Medulla oblongata (tissue), 1 donor: ENCODE measurements around the gene TRPC5OS.
A peak's percentile ranks its signal among the peaks of the same experiment; 100 is the strongest.

Source experiments
- DNase-seq: peaks from one replicate; pipeline ENCODE4 v3.0.0-alpha.2; 2015; ENCODE audit errors: extremely low spot score

The TRPC5OS gene

DNA sequence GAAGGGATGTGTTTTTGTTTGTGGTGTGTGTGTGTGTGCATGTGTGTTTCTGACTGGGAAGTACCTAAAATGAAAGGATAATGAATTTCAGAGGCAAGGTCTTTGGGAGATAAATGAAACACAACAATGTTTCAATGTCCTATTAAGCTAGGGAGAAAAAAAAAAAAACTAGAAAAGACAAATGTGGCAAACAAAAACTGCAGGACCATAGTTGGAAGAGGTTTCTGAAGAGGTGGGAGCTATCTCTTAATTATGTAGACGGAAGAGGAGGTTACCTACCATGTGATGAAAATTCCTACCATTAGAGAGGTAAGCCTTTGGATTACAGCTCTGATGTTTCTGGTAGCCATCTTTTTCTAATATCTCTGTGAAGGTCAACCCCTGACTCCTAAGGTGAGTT is at the start of gene TRPC5OS:
TSS of gene TRPC5OS (plus strand) at position 301 of the 400 bp plus-strand sequence. CDS start 25,669 bp downstream, outside the sequence.
- no peak for DNase-seq

DNA sequence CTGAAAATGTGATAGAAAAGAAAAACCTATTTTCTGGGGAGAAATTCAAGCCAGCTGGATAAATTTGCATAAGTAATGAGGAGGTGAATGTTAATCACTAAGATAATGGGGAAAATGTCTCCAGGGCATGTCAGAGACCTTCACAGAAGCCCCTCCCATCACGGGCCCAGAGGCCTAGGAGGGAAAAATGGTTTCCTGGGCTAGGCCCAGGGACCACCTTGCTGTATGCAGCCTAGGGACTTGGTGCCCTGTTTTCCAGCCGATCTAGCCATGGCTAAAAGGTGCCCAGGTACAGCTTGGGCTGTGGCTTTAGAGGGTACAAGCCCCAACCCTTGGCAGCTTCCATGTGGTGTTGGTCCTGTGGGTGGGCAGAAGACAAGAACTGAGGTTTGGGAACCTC is 46.6 kb upstream of the TRPC5OS start:
- DNase-seq: no peak

DNA sequence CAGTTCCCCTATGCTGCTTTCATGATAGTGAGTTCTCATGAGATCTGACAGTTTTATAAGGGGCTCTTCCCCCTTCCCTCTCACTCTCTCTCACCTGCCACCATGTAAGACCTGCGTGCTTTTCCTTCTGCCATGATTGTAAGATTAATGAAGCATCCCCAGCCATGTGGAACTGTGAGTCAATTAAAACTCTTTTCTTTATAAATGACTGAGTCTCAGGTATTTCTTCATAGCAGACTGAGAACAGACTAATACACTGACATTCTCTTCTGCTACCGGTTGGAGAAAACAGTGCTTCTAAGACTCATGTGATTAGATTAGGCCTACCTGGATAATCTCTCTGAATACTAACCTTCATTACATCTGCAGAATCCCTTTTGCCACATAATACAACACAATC is 45.4 kb upstream of the TRPC5OS start:
- DNase-seq: no peak

DNA sequence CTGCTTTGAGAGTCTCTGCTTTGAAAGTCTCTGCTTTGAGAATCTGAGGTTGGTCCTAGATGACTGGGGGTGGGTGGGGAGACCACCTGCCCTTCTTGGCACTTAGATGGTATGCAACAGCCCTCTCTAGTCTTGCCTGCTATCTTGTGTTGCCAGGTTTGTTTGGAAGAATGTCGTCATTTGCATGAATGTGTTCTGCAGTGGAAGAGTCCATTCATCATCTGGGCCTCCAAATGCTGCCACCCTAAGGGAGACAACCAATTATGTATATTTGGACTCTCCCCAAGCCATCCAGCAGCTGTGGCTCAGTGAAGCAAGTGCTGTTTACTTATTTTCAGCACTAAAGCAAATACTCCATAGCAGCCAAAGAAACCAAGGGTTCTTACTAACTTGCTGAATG is 44.6 kb upstream of the TRPC5OS start:
- DNase-seq: peak; percentile 1

DNA sequence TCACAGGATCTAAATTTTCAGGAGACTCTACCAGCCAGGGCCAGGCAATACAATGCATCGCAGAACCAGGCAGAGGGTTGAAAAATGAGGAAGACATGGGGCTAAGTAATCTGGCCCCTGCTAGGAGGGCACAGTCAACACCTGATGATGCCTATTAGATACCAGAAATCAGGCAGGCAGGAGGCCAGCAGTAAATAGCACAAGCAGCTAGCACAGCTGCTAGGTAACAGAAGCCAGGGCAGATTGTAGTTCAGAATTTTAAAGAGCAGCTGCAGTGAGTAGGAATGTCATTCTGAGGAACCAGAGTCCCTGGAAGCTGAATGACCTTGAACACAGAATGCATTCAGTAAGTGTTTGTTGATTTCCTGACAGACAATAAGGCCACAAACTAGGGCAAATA is 38.8 kb upstream of the TRPC5OS start:
- peak; percentile 1 for DNase-seq

DNA sequence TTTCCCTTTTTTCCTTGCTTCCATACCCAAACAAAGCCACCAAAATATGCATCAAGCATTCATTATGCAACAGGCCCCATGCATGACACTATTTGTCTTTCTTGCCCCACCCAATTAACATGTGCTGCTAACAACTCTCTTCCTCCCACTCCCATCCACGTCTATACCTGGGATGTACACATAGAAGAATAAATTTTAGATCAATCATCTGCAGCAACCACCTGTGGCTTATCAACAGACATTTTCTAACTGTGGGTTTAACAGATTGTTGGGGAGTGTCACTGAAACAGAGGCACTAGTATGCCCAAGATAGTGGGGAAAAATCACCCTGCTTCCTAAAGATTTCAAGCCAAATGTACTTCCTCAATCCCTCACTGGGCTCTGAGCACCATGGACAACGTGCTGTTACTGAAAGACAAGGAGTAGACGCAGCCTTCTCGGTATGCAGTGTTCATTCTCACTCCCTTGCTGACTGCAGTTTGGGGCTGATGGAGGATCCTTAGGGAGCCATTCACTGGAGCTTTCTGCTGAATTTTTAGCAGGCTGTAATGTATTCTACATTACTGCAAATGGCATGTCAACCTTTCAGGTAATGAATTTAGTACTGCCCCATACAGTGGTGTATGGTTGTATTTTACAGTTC is 28.4 kb upstream of the TRPC5OS start:
- no peak for DNase-seq

DNA sequence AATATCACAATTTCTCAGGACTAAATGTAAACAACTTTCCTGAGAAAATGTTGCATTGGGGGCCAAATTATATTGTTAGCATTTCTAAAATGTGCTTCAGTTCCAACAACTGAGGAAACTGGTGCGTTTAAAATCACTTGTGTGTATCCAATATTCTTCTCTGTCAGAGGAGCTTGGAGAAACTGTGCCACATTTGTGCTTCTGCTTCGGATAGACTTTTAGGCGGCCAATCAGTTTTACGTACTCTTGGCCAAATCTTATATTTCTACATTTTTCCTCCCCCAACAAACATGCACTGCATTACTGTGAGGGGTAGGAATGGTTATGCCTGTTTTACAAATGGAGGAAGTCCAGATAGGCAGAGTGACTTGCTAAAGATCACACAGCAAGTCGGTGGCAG is 27.4 kb upstream of the TRPC5OS start:
- no peak for DNase-seq

DNA sequence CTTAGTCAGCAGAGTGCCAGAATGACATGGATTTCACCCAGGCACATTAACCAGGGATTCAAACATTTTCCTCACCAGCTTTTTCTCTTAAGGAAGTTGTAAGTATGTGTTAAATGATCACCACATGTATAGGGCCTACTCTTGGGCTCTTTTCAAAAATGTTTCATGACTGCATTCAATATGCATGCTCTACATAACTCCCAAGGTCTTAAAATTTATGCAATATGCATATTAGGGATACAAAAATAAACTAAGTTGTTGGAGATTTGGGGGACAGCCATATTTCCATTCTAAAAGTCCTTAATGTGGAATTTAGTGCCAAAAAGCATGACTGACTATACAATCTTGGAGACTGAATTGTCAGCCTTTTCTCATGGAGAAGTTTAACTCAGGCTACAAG is 25.0 kb upstream of the TRPC5OS start:
- DNase-seq: no peak

DNA sequence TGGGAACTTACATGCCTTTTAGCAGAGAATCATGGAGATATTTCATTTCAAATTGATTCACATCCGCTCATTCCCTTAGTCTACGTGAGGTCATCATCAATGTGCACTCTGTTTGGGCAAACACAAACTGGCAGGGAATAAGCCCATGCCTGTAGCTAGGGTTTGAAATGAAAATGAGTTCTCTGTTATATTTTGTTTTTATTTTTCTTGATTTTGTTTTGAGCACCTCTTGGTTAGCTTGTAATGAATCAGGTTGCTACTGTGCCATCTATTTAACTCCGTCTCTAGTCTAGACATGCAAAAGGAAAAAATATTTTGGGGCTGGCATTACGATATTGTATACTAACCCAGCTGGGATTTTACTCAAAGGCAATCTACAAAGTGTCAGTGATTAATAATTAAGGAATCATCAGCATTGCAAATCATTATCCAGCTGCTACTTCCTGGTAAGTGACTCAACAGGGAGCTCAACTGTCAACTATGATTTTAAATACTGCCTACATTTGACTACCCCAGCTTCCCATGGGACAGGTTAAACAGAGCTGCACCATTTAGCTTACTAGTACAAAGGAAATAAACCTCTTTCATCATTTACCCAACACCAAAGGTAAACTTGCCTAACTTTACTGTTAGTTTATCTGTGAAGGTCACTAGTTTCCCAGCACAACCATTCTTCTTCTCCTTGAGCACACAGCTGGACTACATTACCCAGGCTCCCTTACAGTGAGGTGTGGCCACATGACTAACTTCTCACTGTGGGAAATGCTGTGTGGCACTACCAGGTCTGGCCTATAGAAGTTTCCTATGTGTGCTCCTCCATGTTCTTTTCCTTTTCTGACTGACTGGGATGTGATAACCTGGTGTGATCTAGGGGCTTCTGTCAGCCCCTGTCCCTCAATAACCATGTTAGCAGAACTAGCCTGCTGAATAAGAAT is 21.2 kb upstream of the TRPC5OS start:
- no peak for DNase-seq

DNA sequence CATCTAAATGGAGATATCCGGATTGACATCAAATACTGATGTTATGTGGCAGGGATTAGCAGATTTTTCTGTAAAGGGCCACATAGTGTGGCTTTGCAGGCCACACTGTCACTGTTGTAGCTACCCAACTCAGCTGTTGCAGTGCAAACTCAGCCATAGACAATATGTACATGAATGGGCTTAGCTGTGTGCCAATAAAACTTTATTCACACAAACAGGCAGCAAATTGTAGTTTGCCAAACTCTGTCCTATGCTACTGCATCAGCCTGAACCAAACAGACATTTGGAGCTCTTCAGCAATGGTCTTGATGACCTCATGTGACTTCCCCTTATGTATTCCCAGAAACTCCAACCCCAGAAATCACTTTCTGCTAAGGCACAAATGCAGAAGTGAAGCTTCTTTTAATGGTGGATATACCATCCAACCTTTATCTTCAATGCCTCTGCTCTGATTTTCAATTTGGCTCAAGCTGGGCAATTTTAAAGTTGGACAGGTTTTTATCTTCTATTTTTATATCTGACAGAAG is 18.4 kb upstream of the TRPC5OS start:
- DNase-seq: no peak

DNA sequence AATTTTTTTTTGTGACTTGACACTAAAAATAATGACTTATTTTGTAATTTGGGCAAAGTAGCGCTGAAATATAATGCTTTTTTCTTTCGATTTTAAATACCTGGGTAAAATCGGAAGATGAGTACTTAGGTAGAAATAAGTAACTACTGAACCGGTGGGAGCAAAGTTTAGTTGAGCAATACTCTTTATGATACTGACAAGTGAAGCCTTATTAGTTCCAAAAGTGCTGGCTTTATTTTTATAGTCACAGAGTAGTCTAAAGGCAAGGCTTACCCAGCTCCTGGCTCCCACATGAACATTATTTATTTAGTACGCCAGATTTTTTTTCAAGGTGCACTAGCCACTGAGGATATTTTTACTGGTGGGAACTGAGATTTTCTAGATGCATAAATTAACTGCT is 14.4 kb upstream of the TRPC5OS start:
- DNase-seq: no peak

DNA sequence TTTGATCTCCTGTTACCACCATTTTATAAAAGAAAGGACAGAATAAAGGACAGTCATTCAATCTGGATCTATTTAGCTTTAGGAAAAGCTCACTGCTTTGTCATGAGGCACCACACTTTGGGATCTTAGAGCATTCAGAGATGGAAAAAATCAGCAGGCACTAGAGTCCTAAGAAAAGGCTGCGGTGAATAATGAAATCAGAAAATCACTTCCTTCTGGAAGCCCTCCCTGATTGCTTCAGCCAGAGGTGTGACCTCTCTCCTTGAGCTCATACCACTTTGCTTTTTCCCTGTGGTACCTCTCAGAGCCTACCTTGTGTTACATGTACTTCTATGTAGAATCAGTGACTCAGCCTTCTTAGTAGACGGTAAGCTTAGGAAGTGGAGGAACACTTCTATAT is 8.7 kb upstream of the TRPC5OS start:
- no peak for DNase-seq

DNA sequence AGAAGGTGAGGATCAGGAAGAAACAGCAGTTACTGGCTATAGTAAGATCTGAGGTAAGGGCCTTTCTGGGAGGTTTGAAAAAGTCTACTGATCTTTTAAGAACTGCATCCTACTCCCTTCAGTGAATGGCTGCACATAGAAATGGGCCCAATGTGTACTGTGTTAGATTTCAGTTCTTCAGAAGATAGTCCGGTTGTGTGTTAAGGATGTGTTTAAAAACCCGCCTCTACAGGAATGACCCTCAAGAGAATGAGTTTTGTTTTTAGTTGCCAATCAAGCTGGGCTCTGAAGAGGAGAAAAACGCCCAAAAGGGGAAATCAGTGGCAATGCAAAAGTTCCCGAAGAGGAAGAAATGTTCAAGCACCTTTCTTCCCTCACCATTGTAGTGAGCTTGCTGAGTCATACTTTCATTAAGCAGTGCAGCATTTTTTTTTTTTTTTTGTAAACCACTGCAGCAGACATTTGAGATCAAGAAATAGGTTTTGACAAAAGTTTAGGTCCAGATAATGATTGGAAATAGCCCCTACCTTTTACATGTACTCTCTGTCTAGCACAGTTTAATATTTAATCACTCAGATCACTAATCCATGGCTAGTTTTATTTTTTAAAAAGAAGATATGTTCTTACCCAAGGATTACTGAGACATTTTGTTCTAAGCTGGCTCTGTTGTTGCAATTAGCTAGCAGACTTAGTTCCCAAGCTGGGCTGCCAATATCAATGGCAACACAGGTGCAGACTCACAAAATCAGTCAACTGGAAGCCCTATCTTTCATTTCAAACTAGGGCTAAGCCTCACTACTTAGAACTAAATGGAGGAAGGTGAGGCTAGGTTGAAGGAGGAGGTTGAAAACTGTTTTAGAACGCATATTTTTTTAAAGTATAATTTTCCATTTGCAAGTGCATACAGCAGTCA is 7.0 kb upstream of the TRPC5OS start:
- DNase-seq: peak; percentile 20

DNA sequence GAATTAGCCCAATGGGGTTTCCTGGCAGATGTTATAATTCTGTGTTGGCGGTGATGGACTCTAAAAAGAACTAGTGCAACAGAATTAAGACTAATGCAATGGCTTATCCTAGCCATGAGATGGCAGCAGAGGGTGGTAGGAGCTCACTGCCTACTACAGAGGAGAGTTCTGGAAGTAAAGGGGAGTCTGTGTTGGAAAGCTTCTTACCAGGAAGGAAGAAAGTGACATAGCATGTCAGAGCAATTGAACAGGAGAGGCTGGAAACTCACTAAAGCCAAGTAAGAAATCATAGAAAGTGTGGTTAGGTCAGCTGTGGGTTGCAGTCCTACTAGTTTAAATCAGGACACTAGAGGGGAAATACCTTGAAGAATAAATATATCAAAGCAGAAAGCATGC is 6.3 kb upstream of the TRPC5OS start:
- DNase-seq: peak; percentile 71

DNA sequence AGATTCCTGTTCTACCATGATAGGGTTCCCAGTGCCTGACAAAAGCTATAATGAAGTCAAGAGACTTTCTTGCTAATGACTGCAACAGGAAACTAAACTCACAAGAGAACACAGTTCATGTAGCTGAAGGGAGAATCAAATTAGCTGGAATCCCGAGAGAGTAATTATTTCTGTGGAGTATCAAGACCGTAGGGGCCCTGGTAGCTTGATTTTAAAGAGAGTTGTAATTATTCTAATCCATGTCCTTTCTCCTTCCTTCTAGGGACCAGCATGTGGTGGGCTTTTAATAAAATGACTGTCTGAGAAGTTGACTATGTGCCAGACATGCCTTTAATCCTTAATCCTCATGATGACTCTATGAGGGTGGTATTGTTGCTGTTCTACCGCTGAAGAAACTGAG is 1.7 kb upstream of the TRPC5OS start:
- DNase-seq: no peak

DNA sequence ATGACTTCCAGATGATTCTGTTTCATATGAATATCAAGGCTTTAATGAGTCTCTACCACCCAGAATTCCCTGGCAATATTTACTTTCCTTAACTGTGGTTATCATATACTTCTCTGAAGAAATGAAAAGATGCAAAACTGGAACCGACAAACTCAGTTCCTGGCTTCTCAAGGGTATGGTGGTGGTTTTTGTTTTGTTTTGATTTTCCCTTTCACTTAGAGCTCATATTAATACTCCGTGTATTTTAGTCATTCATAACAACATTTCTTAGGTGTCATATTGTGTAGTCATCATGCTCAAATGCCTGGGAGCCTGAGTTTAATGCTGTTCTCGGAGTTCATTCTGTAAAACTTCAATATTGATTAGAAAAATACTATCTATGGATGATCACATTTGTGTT is 665 bp downstream of the TRPC5OS start:
- DNase-seq: no peak

DNA sequence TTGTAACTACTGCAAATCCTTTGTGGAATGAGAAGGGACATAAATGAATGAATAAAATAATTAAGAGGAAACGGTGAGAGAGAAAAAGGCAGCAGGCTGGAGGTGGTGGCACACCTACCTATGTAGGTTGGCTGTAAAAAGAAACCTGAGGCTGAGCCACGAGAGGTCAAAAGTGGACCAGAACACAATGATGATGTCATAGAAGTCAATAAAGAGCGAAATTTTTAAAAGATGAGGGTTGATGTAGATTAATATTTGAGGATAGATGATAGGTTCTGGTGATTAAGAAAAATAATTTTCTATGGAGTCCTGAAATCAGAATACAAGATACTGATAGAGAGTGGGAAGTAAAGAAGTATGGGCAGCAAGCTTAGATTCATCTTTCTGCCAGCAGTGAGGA is 1.7 kb downstream of the TRPC5OS start:
- no peak for DNase-seq

DNA sequence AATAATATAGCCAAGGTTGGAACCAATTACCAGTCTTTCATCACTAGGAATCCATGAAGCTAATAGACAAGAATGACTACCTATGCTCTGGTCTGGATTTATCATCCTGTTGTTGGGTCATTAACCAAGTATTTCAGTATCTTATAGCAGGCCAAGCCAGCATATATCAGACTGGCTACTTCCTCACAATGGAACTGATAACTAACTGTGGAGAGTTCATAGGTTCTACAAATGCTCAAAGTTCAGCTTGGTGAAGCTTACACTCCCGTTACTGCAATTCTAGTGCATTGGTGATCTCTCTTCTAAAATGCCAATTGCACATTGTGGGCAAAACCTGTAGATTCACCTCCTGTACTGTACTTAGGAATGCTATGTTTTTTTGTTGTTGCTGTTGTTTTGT is 4.8 kb downstream of the TRPC5OS start:
- DNase-seq: no peak

DNA sequence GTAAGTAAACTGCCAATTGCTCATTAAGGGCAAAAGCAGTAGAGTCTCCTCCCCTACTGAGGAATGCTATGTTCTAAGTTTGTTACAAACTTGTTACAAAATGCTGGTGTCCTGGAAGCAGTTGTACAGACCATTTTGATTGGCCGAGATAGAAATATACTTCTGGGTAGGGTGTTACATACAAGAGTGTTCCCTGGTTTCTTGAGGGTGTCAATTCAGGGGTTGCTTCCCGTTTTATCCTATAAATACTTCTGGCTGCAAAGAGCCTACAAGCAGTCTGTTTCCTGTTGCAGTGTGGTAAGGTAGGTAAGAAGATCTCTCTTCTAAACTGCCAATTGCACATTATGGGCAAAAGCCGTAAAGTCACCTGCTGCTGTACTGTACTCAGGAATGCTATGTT is 5.7 kb downstream of the TRPC5OS start:
- no peak for DNase-seq

DNA sequence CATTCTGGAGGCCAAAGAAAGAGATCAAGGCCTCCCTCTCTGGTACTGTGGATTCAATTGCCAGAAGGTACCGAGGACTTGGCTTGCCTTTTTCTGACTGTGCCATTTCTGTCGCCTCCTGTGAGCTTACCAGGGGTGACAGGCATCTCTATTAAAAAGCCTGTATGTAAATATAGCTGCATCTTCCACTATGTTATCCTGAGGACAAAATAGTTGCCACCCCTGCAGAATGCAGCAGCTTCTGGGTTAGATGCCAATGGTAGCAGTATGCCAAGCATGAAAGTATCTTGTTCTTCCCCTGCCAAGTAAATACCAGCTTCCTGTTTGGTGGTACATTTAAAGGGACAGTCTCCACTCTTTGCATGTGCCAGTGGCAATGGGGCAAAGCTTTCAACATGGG is 10.7 kb downstream of the TRPC5OS start:
- no peak for DNase-seq

DNA sequence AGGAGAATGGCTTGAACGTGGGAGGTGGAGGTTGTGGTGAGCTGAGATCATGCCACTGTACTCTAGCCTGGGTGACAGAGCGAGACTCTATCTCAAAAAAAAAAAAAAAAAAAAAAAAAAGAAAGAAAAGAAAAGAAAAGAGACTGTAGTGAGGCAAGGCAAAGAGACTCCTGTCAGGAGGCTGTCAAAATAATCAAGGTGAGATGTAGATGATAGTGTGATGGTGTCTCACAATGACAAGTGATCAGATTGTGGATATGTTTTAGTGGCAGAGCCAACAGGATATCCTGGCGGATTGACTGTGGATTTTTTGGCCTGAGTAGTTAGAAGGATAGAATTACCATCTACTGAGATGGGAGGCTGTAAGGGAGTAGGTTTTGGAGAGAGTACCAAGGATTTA is 12.6 kb downstream of the TRPC5OS start:
- no peak for DNase-seq

DNA sequence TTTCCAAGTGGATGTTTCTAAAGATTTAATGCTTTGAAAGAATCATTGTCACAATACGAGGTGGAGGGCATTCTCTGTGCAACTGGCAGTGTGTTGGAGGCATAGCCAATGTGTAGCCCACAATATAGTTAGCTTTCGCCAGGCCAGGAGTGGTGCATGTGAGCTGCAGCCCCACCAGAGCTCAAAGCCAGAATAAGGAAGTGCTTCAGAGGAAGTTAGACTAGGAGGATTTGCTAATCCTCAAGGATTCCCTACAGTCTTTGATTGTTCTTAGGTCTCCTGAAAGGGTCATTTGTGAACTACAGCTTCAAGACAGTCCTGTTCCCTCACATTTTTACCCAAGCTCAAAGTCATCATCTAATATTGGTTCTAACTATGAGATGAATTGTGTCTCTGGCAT is 16.4 kb downstream of the TRPC5OS start:
- no peak for DNase-seq
